HCT116 (cell line): ENCODE results near the gene TTF1. TPM values are rescaled to one million over a fixed set of nuclear protein-coding genes. Genes with fewer than 3 reads are reported as not detected.

Source experiments
- ATAC-seq: fragments of 200-7000 bp; cut with Tn5 transposase; 2 replicates; pipeline ENCODE4 v1.9.1; 2020; ENCODE audit warnings: mild to moderate bottlenecking, moderate library complexity
- BruUV-seq: library from RNA; stranded (reverse); fragments of 400-500 nt; replicated peaks from 2 replicates; lab custom pipeline; 2021; lab: Mats Ljungman, UMichigan
- CTCF ChIA-PET: fragments of 300-600 bp; sonication (Branson Sonifier 250); formaldehyde crosslinking; loops from one replicate; lab custom pipeline; 2021; ENCODE audit warnings: antibody characterized with exemption; lab: Charles Lee
- POLR2A ChIA-PET: fragments of 300-600, 350-600 bp; sonication (Branson Sonifier 250); formaldehyde crosslinking; loops from one replicate; lab custom pipeline; 2021; ENCODE audit warnings: antibody characterized with exemption; lab: Charles Lee
- RAD21 ChIA-PET, 2 experiments: fragments of 300-600 bp; sonication (Branson Sonifier 250); formaldehyde crosslinking; loops; one replicate each; lab custom pipeline; 2023; ENCODE audit warnings: low total read pairs in 2 of 2; ENCODE audit not compliant: uncharacterized antibody in 2 of 2, unreplicated experiment in 2 of 2, low non-redundant PET in 1 of 2; lab: Charles Lee
- DNase-seq: peaks from one replicate; pipeline ENCODE4 v3.0.0-alpha.2; 2010; ENCODE audit warnings: low read depth, low spot score
- H2AFZ ChIP-seq: fragments of 200-600 bp; shearing (Covaris generic), sonication (generic); 2 replicates; pipeline ENCODE4 v1.6.1; 2017; ENCODE audit warnings: low read depth, mixed run types, mixed read lengths, antibody characterized with exemption, low read length; ENCODE audit not compliant: poor library complexity, severe bottlenecking
- H3K27ac ChIP-seq: 2 replicates; pipeline ENCODE4 v1.5.1; 2012; ENCODE audit warnings: low read depth, low read length
- H3K27me3 ChIP-seq: fragments of 200-600 bp; sonication (generic); 2 replicates; pipeline ENCODE4 v1.6.1; 2016; ENCODE audit warnings: mixed run types, low read length, mixed read lengths; ENCODE audit not compliant: insufficient read depth
- H3K36me3 ChIP-seq, 2 experiments: fragments of 200-500 bp in 1 of 2; fragments of 200-600 bp in 1 of 2; sonication (Bioruptor generic) in 1 of 2; sonication (generic) in 1 of 2; 2 replicates each; pipeline versions ENCODE4 v1.5.1 to v1.6.1; 2014 to 2016; ENCODE audit warnings: low read length in 2 of 2, inconsistent platforms in 1 of 2, mixed read lengths in 1 of 2, mixed run types in 1 of 2; ENCODE audit not compliant: insufficient read depth in 2 of 2, control insufficient read depth in 1 of 2
- H3K4me1 ChIP-seq, 2 experiments: fragments of 200-600 bp in 1 of 2; sonication (generic) in 1 of 2; 2 replicates each; pipeline versions ENCODE4 v1.5.1 to v1.6.1; 2012 to 2017; ENCODE audit warnings: low read length in 2 of 2, inconsistent platforms in 1 of 2, mild to moderate bottlenecking in 1 of 2, mixed read lengths in 1 of 2, mixed run types in 1 of 2, moderate library complexity in 1 of 2; ENCODE audit not compliant: insufficient read depth in 2 of 2, control insufficient read depth in 1 of 2
- H3K4me2 ChIP-seq: fragments of 200-600 bp; sonication (generic); 2 replicates; pipeline ENCODE4 v1.6.1; 2017; ENCODE audit warnings: mixed run types, low read length, mixed read lengths
- H3K4me3 ChIP-seq, 2 experiments: fragments of 200-600 bp in 1 of 2; sonication (generic) in 1 of 2; replicated peaks in 1 of 2; 2 replicates each; pipeline ENCODE4 v1.5.1; 2011 to 2016; ENCODE audit warnings: low read length in 2 of 2, control low read depth in 1 of 2, low read depth in 1 of 2, mild to moderate bottlenecking in 1 of 2, mixed read lengths in 1 of 2, mixed run types in 1 of 2
- H3K79me2 ChIP-seq: fragments of 200-600 bp; sonication (generic); 2 replicates; pipeline ENCODE4 v1.6.1; 2017; ENCODE audit warnings: mild to moderate bottlenecking, mixed run types, low read length, moderate library complexity, mixed read lengths; ENCODE audit not compliant: insufficient read depth
- H3K9ac ChIP-seq: fragments of 200-600 bp; sonication (generic); 2 replicates; pipeline ENCODE4 v1.6.1; 2016; ENCODE audit warnings: low read length, mixed read lengths
- H3K9me2 ChIP-seq: fragments of 200-600 bp; sonication (generic), shearing (Covaris generic); 2 replicates; pipeline ENCODE4 v1.6.1; 2017; ENCODE audit warnings: mixed run types, mild to moderate bottlenecking, moderate library complexity; ENCODE audit not compliant: insufficient read depth
- H3K9me3 ChIP-seq, 2 experiments: fragments of 200-500 bp in 1 of 2; fragments of 200-600 bp in 1 of 2; sonication (Bioruptor generic) in 1 of 2; sonication (generic) in 1 of 2; 2 replicates each; pipeline ENCODE4 v1.6.1; 2014 to 2017; ENCODE audit warnings: low read length in 2 of 2, mixed read lengths in 2 of 2, inconsistent platforms in 1 of 2, low read depth in 1 of 2, mild to moderate bottlenecking in 1 of 2, mixed run types in 1 of 2, moderate library complexity in 1 of 2; ENCODE audit not compliant: control insufficient read depth in 1 of 2, insufficient read depth in 1 of 2
- H4K20me1 ChIP-seq: fragments of 200-600 bp; sonication (generic), shearing (Covaris generic); 2 replicates; pipeline ENCODE4 v1.6.1; 2017; ENCODE audit warnings: mixed run types, mild to moderate bottlenecking, moderate library complexity; ENCODE audit not compliant: insufficient read depth
- CBX3 ChIP-seq: IDR thresholded peaks from 2 replicates; pipeline ENCODE4 v1.6.1; 2012; ENCODE audit warnings: low read depth
- ELF1 ChIP-seq: IDR thresholded peaks from 2 replicates; pipeline ENCODE4 v1.6.1; 2012; ENCODE audit warnings: low read depth, borderline replicate concordance
- EZH2 ChIP-seq: fragments of 200-600 bp; sonication (generic); IDR thresholded peaks from 2 replicates; pipeline ENCODE4 v1.6.1; 2017; ENCODE audit warnings: antibody characterized with exemption, mixed run types
- POLR2A ChIP-seq: IDR thresholded peaks from 2 replicates; pipeline ENCODE4 v1.7.0; 2011; ENCODE audit warnings: borderline replicate concordance; ENCODE audit not compliant: insufficient read depth, insufficient read length; ENCODE audit errors: extremely low read depth
- RAD21 ChIP-seq: IDR thresholded peaks from 2 replicates; pipeline ENCODE4 v1.6.1; 2012; ENCODE audit warnings: low read depth, mild to moderate bottlenecking
- SIN3A ChIP-seq: IDR thresholded peaks from 2 replicates; pipeline ENCODE4 v1.6.1; 2012; ENCODE audit warnings: low read depth
- SRF ChIP-seq: IDR thresholded peaks from 2 replicates; pipeline ENCODE4 v1.6.1; 2012; ENCODE audit warnings: low read depth
- ZFX ChIP-seq: fragments of 450-650 bp; IDR thresholded peaks from 2 replicates; pipeline ENCODE4 v1.6.1; 2017
- ZNF274 ChIP-seq: fragments of 200-500 bp; sonication (Bioruptor generic); IDR thresholded peaks from 2 replicates; pipeline ENCODE4 v1.6.1; 2014; ENCODE audit warnings: mild to moderate bottlenecking, low read depth, low read length, inconsistent platforms
- intact Hi-C: fragments of 100-400 bp; cut with micrococcal nuclease; formaldehyde crosslinking; loops from 2 replicates; pipeline ENCODE4 v1.10.0; 2022
- total RNA-seq: library from RNA; stranded (reverse); gene quantifications from one replicate; pipeline ENCODE4 v1.2.1, GENCODE V29; 2021; ENCODE audit not compliant: unreplicated experiment
- TF ChIP-seq, protein P1 (sequence below): IDR thresholded peaks from 2 replicates; pipeline ENCODE4 v1.6.1; 2012; ENCODE audit warnings: low read depth

The TTF1 gene
- total RNA-seq, 1 experiment from 2014 or later, result 14.5 TPM

DNA sequence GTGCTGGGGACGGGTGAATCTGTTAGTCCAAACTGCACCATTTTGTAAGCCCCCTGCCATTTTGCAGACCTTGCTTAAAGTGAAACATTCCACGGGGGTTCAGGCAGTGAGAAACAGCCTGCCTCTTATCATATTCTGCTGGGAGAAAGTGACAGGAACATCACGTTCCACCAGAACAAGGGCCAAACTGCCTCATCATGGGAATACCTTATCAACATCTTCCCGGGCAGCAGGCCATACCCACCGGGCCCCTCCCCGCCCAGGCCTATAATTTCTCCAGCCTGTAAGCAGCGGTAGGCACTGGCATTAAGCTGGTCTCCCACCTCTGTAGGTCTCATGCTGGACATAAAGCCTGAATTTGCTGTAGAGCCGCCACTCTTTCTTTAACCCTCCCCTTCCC, 1.9 kb upstream of the TTF1 start:
- DNase-seq (no peak), ATAC-seq (no peak)
- Histone ChIP-seq H3K9ac (no peak overlapping the region), H3K9me3 (no peaks in the 10 kb centered on the region), H3K4me2 (no peak overlapping the region), H4K20me1 (no peaks in the 10 kb centered on the region), H3K9me2 (no peaks in the 10 kb centered on the region), H3K4me1 (peaks cover 23 to 40% of the 10 kb centered on the region in 2 experiments), H3K79me2 (peaks cover 26% of the 10 kb centered on the region), H3K27me3 (no peaks in the 10 kb centered on the region), H3K27ac (no peak overlapping the region), H2AFZ (no peak overlapping the region), H3K4me3 (no peak overlapping the region), H3K36me3 (peaks cover 0 to 2% of the 10 kb centered on the region in 2 experiments; a peak in 1 of 4 replicates)
- ChIA-PET CTCF (no interaction called here), POLR2A (no interaction called here), RAD21 (no interaction called here)
- intact Hi-C loops, result no loop called here
- TF ChIP-seq, protein P1, sequence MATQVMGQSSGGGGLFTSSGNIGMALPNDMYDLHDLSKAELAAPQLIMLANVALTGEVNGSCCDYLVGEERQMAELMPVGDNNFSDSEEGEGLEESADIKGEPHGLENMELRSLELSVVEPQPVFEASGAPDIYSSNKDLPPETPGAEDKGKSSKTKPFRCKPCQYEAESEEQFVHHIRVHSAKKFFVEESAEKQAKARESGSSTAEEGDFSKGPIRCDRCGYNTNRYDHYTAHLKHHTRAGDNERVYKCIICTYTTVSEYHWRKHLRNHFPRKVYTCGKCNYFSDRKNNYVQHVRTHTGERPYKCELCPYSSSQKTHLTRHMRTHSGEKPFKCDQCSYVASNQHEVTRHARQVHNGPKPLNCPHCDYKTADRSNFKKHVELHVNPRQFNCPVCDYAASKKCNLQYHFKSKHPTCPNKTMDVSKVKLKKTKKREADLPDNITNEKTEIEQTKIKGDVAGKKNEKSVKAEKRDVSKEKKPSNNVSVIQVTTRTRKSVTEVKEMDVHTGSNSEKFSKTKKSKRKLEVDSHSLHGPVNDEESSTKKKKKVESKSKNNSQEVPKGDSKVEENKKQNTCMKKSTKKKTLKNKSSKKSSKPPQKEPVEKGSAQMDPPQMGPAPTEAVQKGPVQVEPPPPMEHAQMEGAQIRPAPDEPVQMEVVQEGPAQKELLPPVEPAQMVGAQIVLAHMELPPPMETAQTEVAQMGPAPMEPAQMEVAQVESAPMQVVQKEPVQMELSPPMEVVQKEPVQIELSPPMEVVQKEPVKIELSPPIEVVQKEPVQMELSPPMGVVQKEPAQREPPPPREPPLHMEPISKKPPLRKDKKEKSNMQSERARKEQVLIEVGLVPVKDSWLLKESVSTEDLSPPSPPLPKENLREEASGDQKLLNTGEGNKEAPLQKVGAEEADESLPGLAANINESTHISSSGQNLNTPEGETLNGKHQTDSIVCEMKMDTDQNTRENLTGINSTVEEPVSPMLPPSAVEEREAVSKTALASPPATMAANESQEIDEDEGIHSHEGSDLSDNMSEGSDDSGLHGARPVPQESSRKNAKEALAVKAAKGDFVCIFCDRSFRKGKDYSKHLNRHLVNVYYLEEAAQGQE, result no peak
- TF ChIP-seq ZFX, result no peak
- TF ChIP-seq RAD21, result no peak
- TF ChIP-seq POLR2A, result no peak
- no peak for TF ChIP-seq ELF1
- no peak for TF ChIP-seq CBX3
- TF ChIP-seq ZNF274, result no peak
- no peak for TF ChIP-seq EZH2
- no peak for TF ChIP-seq SIN3A
- no peak for TF ChIP-seq SRF
- BruUV-seq, result no TSS peak
